Measurements from ENCODE around the gene IFT81.

The IFT81 gene

DNA sequence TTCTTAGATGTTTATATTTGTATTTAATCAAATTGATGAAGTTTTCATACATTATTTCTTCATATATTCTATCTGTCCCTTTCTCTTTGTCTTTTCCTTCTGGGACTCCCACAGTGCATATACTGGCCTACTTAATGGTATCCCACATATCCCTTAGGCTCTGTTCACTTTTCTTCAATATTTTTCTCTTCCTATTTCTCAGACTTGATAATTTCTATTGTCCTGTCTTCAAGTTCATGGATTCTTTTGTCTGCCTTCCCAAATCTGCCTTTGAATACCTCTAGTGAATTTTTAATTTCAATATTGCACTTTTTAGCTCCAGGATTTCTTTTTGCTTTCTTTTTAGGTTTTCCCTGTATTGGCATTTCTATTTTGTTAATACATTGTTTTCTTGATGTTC lies 33.4 kb downstream of the IFT81 start:
- no peak for DNase-seq (ENCODE audit: low read depth in 2 of 2)

DNA sequence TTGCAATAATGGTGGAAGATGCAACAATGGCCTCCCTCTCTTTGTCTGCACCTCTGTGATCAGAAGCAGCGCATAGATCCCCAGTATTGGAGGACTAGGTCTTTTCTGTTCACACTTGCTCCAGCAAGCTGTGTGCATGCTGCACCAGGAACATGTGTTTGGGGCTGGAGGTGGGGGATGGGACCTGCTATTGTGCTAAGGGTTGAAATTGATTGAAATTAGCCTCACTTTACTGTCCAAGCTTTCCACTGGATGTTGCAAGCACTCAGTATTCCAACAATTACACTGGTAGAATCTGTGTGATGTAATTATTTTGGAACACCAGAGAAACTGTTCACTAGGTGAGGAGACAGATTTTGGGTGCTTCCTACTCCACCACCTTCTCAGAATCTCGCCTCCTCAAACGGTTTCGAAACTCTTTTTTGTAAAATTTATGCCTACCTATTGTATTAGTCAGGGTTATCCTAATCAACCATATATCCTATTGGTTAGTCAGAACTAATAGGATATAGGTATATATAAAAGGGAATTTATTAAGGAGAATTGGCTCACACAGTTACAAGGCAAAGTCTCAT lies 35.6 kb downstream of the IFT81 start:
- no peak for DNase-seq (ENCODE audit: low read depth in 2 of 2)

- DNase-seq (ENCODE audit: low read depth in 2 of 2) = no peak
These were observed 41.5 kb downstream of the IFT81 start for GRCh38 chr12:110165540-110166159.

DNA sequence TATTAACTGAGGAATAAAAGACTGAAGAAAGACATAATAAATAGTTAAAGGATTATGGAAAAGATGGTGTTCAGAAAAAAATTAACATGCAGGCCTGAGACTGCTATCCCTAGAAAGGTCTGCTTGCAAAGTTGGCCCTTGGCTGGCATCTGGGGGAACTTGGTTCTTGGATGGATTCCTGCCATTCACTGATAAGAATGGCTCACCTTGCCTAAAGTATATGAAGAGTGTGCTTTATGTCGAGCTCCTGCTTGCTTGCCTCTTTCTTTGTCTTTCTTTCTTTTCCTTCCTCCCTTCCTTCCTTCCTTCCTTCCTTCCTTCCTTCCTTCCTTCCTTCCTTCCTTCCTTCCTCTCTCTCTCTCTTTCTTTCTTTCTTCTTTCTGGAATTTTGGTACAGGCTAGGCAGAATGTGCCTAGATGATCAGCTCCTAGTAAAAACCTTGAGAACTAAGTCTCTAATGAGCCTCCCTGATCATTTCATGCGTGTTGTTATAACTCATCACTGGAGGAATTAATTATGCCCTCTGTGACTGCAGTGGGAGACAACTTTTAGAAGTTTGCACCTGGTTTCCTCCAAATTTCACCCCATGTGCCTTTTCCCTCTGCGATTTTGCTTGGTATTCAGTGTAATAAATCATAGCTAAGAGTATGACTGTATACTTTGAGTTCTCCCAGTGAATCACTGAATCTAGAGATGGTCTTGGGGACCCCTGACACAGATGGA lies 44.7 kb downstream of the IFT81 start:
- no peak for DNase-seq (ENCODE audit: low read depth in 2 of 2)

- DNase-seq (ENCODE audit: low read depth in 2 of 2) = no peak
These were observed 46.5 kb downstream of the IFT81 start for GRCh38 chr12:110170535-110171185.

- no peak for DNase-seq (ENCODE audit: low read depth in 2 of 2)
These were observed 47.0 kb downstream of the IFT81 start for GRCh38 chr12:110171186-110171538.

GRCh38 chr12:110171636-110172035 lies 47.5 kb downstream of the IFT81 start:
- DNase-seq (ENCODE audit: low read depth in 2 of 2) = no peak

DNA sequence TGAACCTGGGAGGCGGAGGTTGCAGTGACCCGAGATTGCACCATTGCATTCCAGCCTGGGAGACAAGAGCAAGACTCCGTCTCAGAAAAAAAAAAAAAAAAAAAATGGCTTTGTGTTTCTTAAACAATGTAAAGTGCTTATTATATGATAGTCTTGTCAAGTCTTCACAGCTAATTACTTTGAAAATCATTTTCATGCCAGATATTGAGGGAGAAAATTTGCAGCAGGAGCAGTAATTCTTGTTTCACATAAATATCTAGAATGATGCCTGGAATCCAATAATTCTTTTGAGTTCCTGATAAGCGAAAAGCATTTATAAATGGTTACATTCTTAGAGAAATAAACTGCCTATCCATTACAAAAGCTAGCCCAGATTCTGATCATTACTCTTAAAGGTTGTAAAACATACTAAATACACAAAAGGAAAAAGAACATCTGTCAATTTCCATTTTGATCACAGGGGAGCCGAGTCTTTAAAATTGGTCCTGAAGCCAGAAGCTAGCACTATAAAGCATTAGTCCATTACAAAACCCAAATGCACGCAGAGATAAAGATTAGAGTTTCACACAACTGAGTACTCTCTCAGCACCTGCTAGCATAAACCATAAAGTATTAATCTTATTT lies 50.3 kb downstream of the IFT81 start:
- no peak for DNase-seq (ENCODE audit: low read depth in 2 of 2)

- DNase-seq (ENCODE audit: low read depth in 2 of 2) = no peak
These were observed 51.0 kb downstream of the IFT81 start for GRCh38 chr12:110175201-110175600.

GRCh38 chr12:110176745-110177144 lies 52.6 kb downstream of the IFT81 start:
- peak; percentile 44 for DNase-seq (ENCODE audit: low read depth in 2 of 2)

GRCh38 chr12:110179291-110179690 lies 55.1 kb downstream of the IFT81 start:
- peak; percentile 28 to 47 for DNase-seq (ENCODE audit: low read depth in 2 of 2)

- DNase-seq (ENCODE audit: low read depth in 2 of 2) = peak; percentile 82 to 84
These were observed 56.4 kb downstream of the IFT81 start for GRCh38 chr12:110180591-110181005.

DNA sequence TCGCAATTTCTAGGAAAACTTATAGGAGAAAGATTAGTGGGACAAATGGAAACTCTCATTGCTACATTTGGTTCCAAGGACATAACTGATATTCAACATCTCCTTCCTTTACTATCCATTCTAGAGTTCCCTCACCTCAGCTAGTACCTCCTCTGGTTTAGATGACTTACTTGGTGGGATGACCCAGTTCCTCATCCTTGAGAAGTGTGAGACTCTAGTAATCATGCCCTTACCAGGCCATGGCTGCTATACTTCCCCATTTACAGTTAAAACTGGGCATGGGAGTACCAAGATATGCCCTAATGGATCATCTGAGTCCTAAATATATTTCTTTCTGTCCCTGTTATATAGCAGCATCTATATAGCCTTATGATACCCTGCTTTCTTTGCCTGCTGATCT lies 58.1 kb downstream of the IFT81 start:
- no peak for DNase-seq (ENCODE audit: low read depth in 2 of 2)

DNA sequence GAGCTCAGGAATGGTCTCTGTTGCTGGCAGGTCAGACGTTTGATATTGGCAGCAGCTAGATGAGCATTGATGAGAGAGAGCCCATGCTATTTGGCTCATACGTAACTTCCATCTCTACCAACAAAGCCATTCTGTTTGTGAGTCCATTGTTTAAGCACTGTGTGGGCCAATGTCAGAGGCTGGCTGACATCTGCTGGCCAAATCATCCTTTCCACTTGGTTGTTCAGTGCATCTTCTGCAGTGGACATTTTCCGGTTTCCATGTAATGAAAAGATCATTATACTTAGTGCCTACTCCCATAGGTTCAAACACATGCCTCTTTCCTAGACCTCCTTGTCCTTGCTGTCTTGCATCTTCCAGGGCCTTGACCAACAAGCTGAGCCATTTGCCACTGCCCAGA lies 59.2 kb downstream of the IFT81 start:
- no peak for DNase-seq (ENCODE audit: low read depth in 2 of 2)

DNA sequence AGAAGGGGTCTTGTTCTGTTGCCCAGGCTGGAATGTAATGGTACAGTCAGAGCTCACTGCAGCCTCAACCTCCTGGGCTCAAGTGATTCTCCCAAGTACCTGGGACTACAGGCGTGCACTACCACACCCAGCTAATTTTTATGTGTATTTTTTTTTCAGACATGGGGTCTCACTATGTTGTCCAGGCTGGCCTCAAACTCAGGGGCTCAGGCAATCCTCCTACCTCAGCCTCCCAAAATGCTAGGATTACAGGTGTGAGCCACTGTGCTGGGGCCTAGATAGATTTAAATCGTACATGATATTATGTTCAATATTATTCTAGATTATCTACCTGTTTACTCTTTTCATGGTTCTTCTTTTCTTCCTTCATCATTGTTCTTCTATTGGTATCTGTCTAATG lies 61.5 kb downstream of the IFT81 start:
- no peak for DNase-seq (ENCODE audit: low read depth in 2 of 2)

- DNase-seq (ENCODE audit: low read depth in 2 of 2) = no peak
These were observed 61.9 kb downstream of the IFT81 start for GRCh38 chr12:110186059-110186458.

DNA sequence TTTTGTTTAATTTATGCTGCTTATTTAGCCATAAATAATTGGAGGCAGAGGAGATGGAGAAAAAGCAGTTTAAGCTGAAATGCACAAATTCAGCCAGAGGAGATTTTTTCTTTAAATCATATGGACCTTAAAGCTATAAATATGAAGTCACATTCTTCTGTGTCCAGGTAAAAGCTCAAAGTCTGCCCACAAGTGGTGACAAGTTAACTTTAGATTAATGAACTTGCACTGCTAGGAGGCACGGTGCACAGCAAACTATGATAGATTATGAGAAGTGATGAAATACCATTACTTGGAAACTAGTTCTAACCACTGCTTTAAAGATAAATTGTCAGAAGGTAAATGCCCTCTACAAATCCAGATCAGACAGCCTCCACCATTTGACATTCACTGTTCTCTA lies 69.0 kb downstream of the IFT81 start:
- no peak for DNase-seq (ENCODE audit: low read depth in 2 of 2)

- no peak for DNase-seq (ENCODE audit: low read depth in 2 of 2)
These were observed 72.8 kb downstream of the IFT81 start for GRCh38 chr12:110197003-110197402.

- DNase-seq (ENCODE audit: low read depth in 2 of 2) = no peak
These were observed 74.2 kb downstream of the IFT81 start for GRCh38 chr12:110198386-110198785.

- DNase-seq (ENCODE audit: low read depth in 2 of 2) = peak; percentile 36 to 38
These were observed 75.4 kb downstream of the IFT81 start for GRCh38 chr12:110199339-110200123.

DNA sequence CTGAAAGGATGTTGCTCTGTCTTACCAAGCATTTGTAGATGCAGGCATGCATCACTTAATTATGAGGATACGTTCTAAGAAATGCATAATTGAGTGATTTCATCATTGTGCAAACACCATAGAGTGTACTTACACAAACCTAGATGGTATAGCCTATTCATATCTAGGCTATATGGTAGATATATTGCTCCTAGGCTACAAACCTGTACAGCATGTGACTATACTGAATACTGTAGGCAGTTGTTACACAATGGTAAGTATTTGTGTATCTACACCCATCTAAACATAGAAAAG lies 75.9 kb downstream of the IFT81 start:
- DNase-seq (ENCODE audit: low read depth in 2 of 2) = no peak

DNA sequence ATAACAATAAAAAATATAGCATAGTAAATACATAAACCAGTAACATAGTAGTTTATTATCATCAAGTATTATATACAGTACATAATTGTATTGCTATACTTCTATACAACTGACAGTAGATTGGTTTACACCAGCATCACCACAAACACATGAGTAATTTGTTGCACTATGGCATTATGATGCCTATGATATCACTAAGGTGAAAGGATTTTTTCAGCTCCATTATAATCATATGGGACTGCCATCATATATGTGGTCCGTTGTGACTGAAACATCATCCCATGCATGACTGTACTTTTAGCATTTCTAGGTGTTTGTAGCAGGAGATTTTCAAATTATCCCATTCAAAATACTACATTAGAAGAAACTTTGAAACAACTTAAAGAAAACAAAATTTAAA lies 77.8 kb downstream of the IFT81 start:
- no peak for DNase-seq (ENCODE audit: low read depth in 2 of 2)

Data from fibroblast of skin of left quadriceps (primary cell).